ENCODE results near the gene ETNK1. TPM values are rescaled to one million over a fixed set of nuclear protein-coding genes. Genes with fewer than 3 reads are reported as not detected.
A peak's percentile ranks its signal among the peaks of the same experiment; 100 is the strongest.
"Not testable (repeated sequence)": the region's sequence is repeated elsewhere in the genome, so short reads cannot be mapped to it uniquely, and the experiment has no call there.

Gene ETNK1
- total RNA-seq, 1 donor from 2014 or later, result 63.0 TPM

DNA sequence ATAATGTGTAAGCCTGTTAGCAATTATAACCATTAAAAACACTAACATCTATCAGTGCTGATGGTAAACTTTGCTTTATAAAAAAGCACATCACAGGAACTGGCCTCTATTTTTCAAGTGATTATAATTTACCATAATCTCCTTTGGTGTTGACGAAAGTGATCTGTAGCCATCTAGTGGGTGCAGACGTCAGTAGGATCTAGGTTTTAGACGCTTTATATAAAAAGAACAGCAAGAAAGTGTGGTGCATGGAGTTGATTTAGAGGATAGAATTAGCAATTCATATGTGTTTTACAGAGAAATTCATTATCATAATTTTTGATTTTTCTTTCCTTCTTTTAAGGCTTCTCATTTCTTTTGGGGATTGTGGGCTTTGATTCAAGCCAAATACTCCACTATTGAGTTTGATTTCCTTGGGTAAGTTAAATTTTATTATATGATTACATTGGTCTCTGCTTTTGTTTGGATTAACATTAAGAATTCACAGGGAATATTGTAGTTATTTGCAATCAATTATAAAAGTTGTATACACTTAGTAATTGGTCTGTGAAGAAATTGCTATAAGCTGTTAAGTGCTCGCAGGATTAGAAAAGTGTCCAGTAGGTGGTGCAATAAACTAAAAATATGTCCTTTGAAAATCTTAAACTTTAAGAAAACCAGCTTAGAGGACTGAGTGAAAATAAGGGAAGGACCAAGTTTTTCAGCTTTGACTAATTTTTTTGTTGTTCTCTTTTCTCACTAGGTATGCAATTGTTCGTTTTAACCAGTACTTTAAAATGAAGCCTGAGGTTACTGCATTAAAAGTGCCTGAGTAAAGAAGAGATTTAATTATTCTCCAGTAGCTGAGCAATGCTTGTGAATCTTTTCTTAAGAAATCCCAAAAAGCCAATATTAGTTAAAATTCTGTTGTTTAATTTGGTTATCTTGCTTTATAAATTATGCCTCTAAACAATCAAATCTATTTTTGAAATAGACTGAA, 59.5 kb downstream of the ETNK1 start:
- Mint-ChIP-seq H3K27me3 (ENCODE audit: unreplicated experiment) (no peaks in the 10 kb centered on the region), H3K4me3 (ENCODE audit: unreplicated experiment) (no peak overlapping the region), H3K9me3 (ENCODE audit: unreplicated experiment) (no peaks in the 10 kb centered on the region), H3K4me1 (ENCODE audit: unreplicated experiment) (peaks cover 20% of the 10 kb centered on the region), H3K27ac (ENCODE audit: unreplicated experiment) (no peak overlapping the region), H3K36me3 (ENCODE audit: unreplicated experiment) (peaks cover 16% of the 10 kb centered on the region)
- no peak for DNase-seq (ENCODE audit: extremely low spot score, unreplicated experiment)
- TF ChIP-seq, protein P1, sequence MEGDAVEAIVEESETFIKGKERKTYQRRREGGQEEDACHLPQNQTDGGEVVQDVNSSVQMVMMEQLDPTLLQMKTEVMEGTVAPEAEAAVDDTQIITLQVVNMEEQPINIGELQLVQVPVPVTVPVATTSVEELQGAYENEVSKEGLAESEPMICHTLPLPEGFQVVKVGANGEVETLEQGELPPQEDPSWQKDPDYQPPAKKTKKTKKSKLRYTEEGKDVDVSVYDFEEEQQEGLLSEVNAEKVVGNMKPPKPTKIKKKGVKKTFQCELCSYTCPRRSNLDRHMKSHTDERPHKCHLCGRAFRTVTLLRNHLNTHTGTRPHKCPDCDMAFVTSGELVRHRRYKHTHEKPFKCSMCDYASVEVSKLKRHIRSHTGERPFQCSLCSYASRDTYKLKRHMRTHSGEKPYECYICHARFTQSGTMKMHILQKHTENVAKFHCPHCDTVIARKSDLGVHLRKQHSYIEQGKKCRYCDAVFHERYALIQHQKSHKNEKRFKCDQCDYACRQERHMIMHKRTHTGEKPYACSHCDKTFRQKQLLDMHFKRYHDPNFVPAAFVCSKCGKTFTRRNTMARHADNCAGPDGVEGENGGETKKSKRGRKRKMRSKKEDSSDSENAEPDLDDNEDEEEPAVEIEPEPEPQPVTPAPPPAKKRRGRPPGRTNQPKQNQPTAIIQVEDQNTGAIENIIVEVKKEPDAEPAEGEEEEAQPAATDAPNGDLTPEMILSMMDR (IDR thresholded peaks at IDR 0.05), result peak; percentile 73

DNA sequence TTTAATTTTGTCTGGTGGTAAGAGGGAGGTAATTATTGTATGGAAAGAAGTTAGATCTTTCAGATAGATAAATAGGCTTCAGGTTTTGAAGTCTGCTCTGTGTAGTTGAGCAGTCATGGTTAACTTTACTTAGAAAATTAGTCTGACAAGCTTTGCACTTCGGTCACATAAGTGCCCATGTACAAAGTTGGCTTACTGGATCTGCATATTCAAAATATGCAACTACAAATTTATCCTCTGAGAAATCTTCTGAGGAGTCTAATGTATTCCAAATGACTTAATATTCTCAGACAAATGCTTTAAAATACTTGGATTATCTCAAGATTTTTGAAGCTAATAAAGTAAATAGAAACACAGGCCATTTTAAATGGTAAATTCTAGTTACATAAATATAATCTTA, 61.2 kb downstream of the ETNK1 start:
- H3K27ac Mint-ChIP-seq (ENCODE audit: unreplicated experiment), result no peak overlapping the region
- H3K27me3 Mint-ChIP-seq (ENCODE audit: unreplicated experiment), result no peaks in the 10 kb centered on the region
- H3K4me1 Mint-ChIP-seq (ENCODE audit: unreplicated experiment), result peaks cover 20% of the 10 kb centered on the region
- H3K4me3 Mint-ChIP-seq (ENCODE audit: unreplicated experiment), result no peak overlapping the region
- TF ChIP-seq, protein P1 (IDR thresholded peaks at IDR 0.05), result no peak
- peaks cover 7% of the 10 kb centered on the region for H3K36me3 Mint-ChIP-seq (ENCODE audit: unreplicated experiment)
- no peaks in the 10 kb centered on the region for H3K9me3 Mint-ChIP-seq (ENCODE audit: unreplicated experiment)
- no peak for DNase-seq (ENCODE audit: extremely low spot score, unreplicated experiment)

DNA sequence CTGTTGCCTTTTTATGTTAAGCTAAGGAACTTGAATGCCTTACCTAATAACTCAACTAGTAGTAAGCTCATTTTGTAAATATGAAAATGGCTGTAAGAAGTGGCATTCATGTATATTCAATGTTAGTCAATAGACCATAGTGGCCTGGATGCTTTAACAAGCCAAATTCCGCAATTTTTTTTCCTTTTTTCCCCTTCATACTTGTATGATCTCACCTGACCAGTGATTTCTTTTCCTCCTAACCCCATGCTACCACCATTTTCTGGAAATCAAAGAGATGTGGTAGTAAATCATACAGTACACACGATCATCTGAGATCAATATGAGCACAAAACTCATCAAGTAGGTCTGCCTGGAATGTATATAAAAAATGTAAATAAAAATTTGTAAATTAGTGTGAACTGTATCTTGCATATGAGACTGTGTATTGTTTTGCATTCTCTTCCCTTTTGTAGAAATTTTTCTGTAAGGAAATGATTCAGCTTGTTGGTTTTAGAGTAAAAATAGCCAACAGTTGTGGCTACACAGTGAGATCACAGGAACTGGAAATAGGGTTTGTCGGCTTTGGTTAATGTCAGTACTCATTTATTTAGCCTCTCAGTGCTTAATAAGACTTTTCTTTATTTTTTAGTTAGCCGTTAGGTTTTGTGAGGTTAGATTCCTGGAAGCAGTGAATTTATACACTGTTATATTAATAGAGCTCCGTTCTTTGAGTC, 62.5 kb downstream of the ETNK1 start:
- H3K4me1 Mint-ChIP-seq (ENCODE audit: unreplicated experiment), result peaks cover 20% of the 10 kb centered on the region
- TF ChIP-seq, protein P1 (IDR thresholded peaks at IDR 0.05), result no peak
- peak overlapping the region; percentile 66 for H3K27ac Mint-ChIP-seq (ENCODE audit: unreplicated experiment)
- H3K27me3 Mint-ChIP-seq (ENCODE audit: unreplicated experiment), result no peaks in the 10 kb centered on the region
- DNase-seq (ENCODE audit: extremely low spot score, unreplicated experiment), result no peak
- no peak overlapping the region for H3K4me3 Mint-ChIP-seq (ENCODE audit: unreplicated experiment)
- peaks cover 14% of the 10 kb centered on the region for H3K36me3 Mint-ChIP-seq (ENCODE audit: unreplicated experiment)
- no peaks in the 10 kb centered on the region for H3K9me3 Mint-ChIP-seq (ENCODE audit: unreplicated experiment)

DNA sequence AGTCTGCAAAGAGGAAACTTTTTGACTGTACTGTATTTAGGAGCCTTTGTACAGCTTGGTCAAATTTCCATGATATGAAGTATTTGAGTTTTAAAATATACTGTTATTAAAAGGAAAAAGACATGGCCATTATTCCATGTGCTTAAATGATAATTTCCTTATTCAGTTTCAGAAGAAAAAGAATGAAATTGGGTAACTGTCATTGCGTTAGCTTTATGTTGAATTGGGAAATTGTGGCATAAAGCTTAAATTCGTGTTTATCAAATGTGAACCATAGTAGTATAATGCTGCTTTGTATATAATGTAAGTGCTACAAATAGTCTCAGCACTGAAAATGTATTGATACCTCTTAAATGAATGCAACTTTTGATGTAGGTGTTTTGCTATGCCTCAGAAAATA, 64.9 kb downstream of the ETNK1 start:
- Mint-ChIP-seq H3K9me3 (ENCODE audit: unreplicated experiment) (no peaks in the 10 kb centered on the region), H3K27me3 (ENCODE audit: unreplicated experiment) (no peaks in the 10 kb centered on the region), H3K27ac (ENCODE audit: unreplicated experiment) (no peak overlapping the region), H3K4me3 (ENCODE audit: unreplicated experiment) (no peak overlapping the region), H3K36me3 (ENCODE audit: unreplicated experiment) (peaks cover 15% of the 10 kb centered on the region), H3K4me1 (ENCODE audit: unreplicated experiment) (peaks cover 20% of the 10 kb centered on the region)
- TF ChIP-seq, protein P1 (IDR thresholded peaks at IDR 0.05), result no peak
- no peak for DNase-seq (ENCODE audit: extremely low spot score, unreplicated experiment)

DNA sequence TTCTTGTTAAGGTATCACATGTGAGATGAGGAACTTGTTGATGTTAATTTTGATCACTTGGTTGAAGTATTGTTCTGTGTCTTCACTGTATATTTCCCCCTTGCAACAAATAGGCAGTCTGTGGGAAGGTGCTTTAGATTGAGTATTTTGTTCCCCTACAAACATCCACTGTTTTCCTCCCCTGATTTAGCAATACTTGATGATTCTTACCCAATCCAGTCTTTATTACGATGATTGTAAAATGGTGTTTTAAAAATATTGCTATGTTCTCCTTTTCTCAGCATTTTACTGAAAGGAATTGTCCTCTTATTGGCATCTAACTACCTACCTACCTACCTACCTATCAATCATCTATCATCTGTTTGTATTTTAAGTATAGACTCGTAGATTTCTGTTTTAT, 66.3 kb downstream of the ETNK1 start:
- no peak overlapping the region for H3K4me3 Mint-ChIP-seq (ENCODE audit: unreplicated experiment)
- peaks cover 11% of the 10 kb centered on the region for H3K9me3 Mint-ChIP-seq (ENCODE audit: unreplicated experiment)
- DNase-seq (ENCODE audit: extremely low spot score, unreplicated experiment), result no peak
- H3K36me3 Mint-ChIP-seq (ENCODE audit: unreplicated experiment), result peaks cover 11% of the 10 kb centered on the region
- no peaks in the 10 kb centered on the region for H3K27me3 Mint-ChIP-seq (ENCODE audit: unreplicated experiment)
- no peak overlapping the region for H3K27ac Mint-ChIP-seq (ENCODE audit: unreplicated experiment)
- peaks cover 18% of the 10 kb centered on the region for H3K4me1 Mint-ChIP-seq (ENCODE audit: unreplicated experiment)
- TF ChIP-seq, protein P1 (IDR thresholded peaks at IDR 0.05), result no peak

DNA sequence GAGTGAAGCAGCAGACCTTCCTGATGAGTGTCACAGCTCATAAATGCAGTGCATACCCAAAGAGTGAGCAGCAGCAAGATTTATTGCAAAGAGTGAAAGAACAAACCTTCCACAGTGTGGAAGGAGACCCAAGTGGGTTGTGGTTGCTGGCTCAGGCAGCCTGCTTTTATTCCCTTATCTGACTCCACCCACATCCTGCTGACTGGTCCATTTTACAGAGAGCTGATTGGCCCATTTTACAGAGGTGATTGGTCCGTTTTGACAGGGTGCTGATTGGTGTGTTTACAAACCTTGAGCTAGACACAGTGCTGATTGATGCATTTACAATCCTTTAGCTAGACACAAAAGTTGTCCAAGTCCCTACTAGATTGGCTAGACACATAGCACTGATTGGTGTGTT, 67.5 kb downstream of the ETNK1 start:
- Mint-ChIP-seq H3K36me3 (ENCODE audit: unreplicated experiment) (peaks cover 12% of the 10 kb centered on the region), H3K9me3 (ENCODE audit: unreplicated experiment) (peaks cover 14% of the 10 kb centered on the region)
- DNase-seq (ENCODE audit: extremely low spot score, unreplicated experiment); H3K4me1 Mint-ChIP-seq (ENCODE audit: unreplicated experiment); H3K4me3 Mint-ChIP-seq (ENCODE audit: unreplicated experiment); H3K27ac Mint-ChIP-seq (ENCODE audit: unreplicated experiment); H3K27me3 Mint-ChIP-seq (ENCODE audit: unreplicated experiment): not testable (repeated sequence)
